HEK293 (cell line): Measurements from ENCODE around the gene VASN.

ENCODE experiments used
- CTCF ChIA-PET: fragments of 350-600 bp; formaldehyde crosslinking; extraction: SDS; loops from one replicate; lab custom pipeline; 2021; ENCODE audit warnings: antibody characterized with exemption; lab: Yijun Ruan, JAX
- POLR2A ChIA-PET: fragments of 300-600 bp; formaldehyde crosslinking; extraction: SDS; loops from one replicate; lab custom pipeline; 2020; ENCODE audit warnings: antibody characterized with exemption, inconsistent platforms; lab: Yijun Ruan, JAX
- H3K27ac ChIP-seq: fragments of 200-500 bp; sonication (Bioruptor generic); 2 replicates; pipeline ENCODE4 v1.5.1; 2014; ENCODE audit warnings: low read depth, low read length, control low read depth, inconsistent platforms; ENCODE audit errors: extremely low read depth
- H3K36me3 ChIP-seq, 2 experiments: fragments of 200-500 bp in 1 of 2; sonication (Bioruptor generic) in 1 of 2; 1 replicate in 1 of 2; 2 replicates in 1 of 2; pipeline ENCODE4 v1.5.1; 2014 to 2017; ENCODE audit warnings: inconsistent platforms in 2 of 2, low read length in 2 of 2; ENCODE audit not compliant: control insufficient read depth in 2 of 2, insufficient read depth in 1 of 2
- H3K4me1 ChIP-seq: fragments of 200-500 bp; sonication (Bioruptor generic); 2 replicates; pipeline ENCODE4 v1.5.1; 2014; ENCODE audit warnings: mild to moderate bottlenecking, low read length, inconsistent platforms; ENCODE audit not compliant: control insufficient read depth, insufficient read depth
- H3K4me3 ChIP-seq: 2 replicates; pipeline ENCODE4 v1.5.1; 2011; ENCODE audit warnings: low read depth, mild to moderate bottlenecking, control low read depth, low read length, moderate library complexity
- H3K9me3 ChIP-seq: fragments of 200-500 bp; sonication (Bioruptor generic); 2 replicates; pipeline ENCODE4 v1.5.1; 2014; ENCODE audit warnings: low read depth, low read length, inconsistent platforms; ENCODE audit not compliant: control insufficient read depth, insufficient read depth
- EGR2 ChIP-seq: fragments of 450-650 bp; formaldehyde crosslinking; IDR thresholded peaks from 2 replicates; pipeline ENCODE4 v1.5.1; 2016; ENCODE audit warnings: low read depth, missing biosample characterization, missing genetic modification characterization
- GLI4 ChIP-seq: fragments of 450-650 bp; formaldehyde crosslinking; IDR thresholded peaks from 2 replicates; pipeline ENCODE4 v1.5.1; 2016; ENCODE audit warnings: missing biosample characterization, missing genetic modification characterization
- GLIS2 ChIP-seq: fragments of 450-650 bp; formaldehyde crosslinking; IDR thresholded peaks from 2 replicates; pipeline ENCODE4 v1.5.1; 2016; ENCODE audit warnings: missing biosample characterization, missing genetic modification characterization
- KLF1 ChIP-seq: fragments of 450-650 bp; formaldehyde crosslinking; IDR thresholded peaks from 2 replicates; pipeline ENCODE4 v1.5.1; 2016; ENCODE audit warnings: missing biosample characterization, missing genetic modification characterization
- KLF17 ChIP-seq: fragments of 450-650 bp; formaldehyde crosslinking; IDR thresholded peaks from 2 replicates; pipeline ENCODE4 v1.5.1; 2016; ENCODE audit warnings: missing biosample characterization, missing genetic modification characterization
- OVOL3 ChIP-seq: fragments of 450-650 bp; formaldehyde crosslinking; IDR thresholded peaks from 2 replicates; pipeline ENCODE4 v1.5.1; 2016; ENCODE audit warnings: missing biosample characterization, missing genetic modification characterization
- REPIN1 ChIP-seq: fragments of 450-650 bp; formaldehyde crosslinking; IDR thresholded peaks from 2 replicates; pipeline ENCODE4 v1.5.1; 2017; ENCODE audit warnings: missing biosample characterization, missing genetic modification characterization, low read depth
- ZBTB6 ChIP-seq: fragments of 450-650 bp; formaldehyde crosslinking; IDR thresholded peaks from 2 replicates; pipeline ENCODE4 v1.5.1; 2017; ENCODE audit warnings: missing biosample characterization, missing genetic modification characterization
- ZBTB7A ChIP-seq: fragments of 450-650 bp; formaldehyde crosslinking; IDR thresholded peaks from 2 replicates; pipeline ENCODE4 v1.5.1; 2016; ENCODE audit warnings: low read depth, missing biosample characterization, missing genetic modification characterization
- ZFHX2 ChIP-seq: fragments of 450-650 bp; formaldehyde crosslinking; conservative IDR thresholded peaks from 2 replicates; pipeline ENCODE4 v1.5.1; 2016; ENCODE audit warnings: missing biosample characterization, missing genetic modification characterization
- ZNF175 ChIP-seq: fragments of 450-650 bp; formaldehyde crosslinking; IDR thresholded peaks from 2 replicates; pipeline ENCODE4 v1.5.1; 2016; ENCODE audit warnings: missing biosample characterization, missing genetic modification characterization
- ZNF18 ChIP-seq: fragments of 450-650 bp; formaldehyde crosslinking; IDR thresholded peaks from 2 replicates; pipeline ENCODE4 v1.5.1; 2016; ENCODE audit warnings: missing biosample characterization, missing genetic modification characterization
- ZNF202 ChIP-seq: fragments of 450-650 bp; formaldehyde crosslinking; IDR thresholded peaks from 2 replicates; pipeline ENCODE4 v1.5.1; 2016; ENCODE audit warnings: missing biosample characterization, missing genetic modification characterization, borderline replicate concordance
- ZNF23 ChIP-seq: fragments of 450-650 bp; formaldehyde crosslinking; IDR thresholded peaks from 2 replicates; pipeline ENCODE4 v1.5.1; 2016; ENCODE audit warnings: missing biosample characterization, missing genetic modification characterization, borderline replicate concordance
- ZNF311 ChIP-seq: fragments of 450-650 bp; formaldehyde crosslinking; IDR thresholded peaks from 2 replicates; pipeline ENCODE4 v1.5.1; 2017; ENCODE audit warnings: missing biosample characterization, missing genetic modification characterization, borderline replicate concordance
- ZNF341 ChIP-seq: fragments of 450-650 bp; formaldehyde crosslinking; IDR thresholded peaks from 2 replicates; pipeline ENCODE4; 2016; ENCODE audit warnings: low read depth, missing biosample characterization, missing genetic modification characterization
- ZNF514 ChIP-seq: fragments of 450-650 bp; formaldehyde crosslinking; IDR thresholded peaks from 2 replicates; pipeline ENCODE4 v1.5.1; 2016; ENCODE audit warnings: missing biosample characterization, missing genetic modification characterization
- ZNF560 ChIP-seq: fragments of 450-650 bp; formaldehyde crosslinking; IDR thresholded peaks from 2 replicates; pipeline ENCODE4 v1.5.1; 2017; ENCODE audit warnings: missing biosample characterization, missing genetic modification characterization, borderline replicate concordance
- ZNF580 ChIP-seq: fragments of 450-650 bp; formaldehyde crosslinking; IDR thresholded peaks from 2 replicates; pipeline ENCODE4 v1.5.1; 2016; ENCODE audit warnings: missing biosample characterization, missing genetic modification characterization
- ZNF639 ChIP-seq: fragments of 450-650 bp; formaldehyde crosslinking; IDR thresholded peaks from 2 replicates; pipeline ENCODE4 v1.5.1; 2016; ENCODE audit warnings: missing biosample characterization, missing genetic modification characterization
- ZNF677 ChIP-seq: fragments of 450-650 bp; IDR thresholded peaks from 2 replicates; pipeline ENCODE4 v1.5.0; 2018; ENCODE audit warnings: missing biosample characterization, mild to moderate bottlenecking, missing genetic modification characterization, moderate library complexity
- ZNF692 ChIP-seq: fragments of 450-650 bp; formaldehyde crosslinking; IDR thresholded peaks from 2 replicates; pipeline ENCODE4 v1.5.1; 2016; ENCODE audit warnings: missing biosample characterization, missing genetic modification characterization
- ZSCAN5A ChIP-seq: fragments of 450-650 bp; formaldehyde crosslinking; IDR thresholded peaks from 2 replicates; pipeline ENCODE4 v1.5.1; 2016; ENCODE audit warnings: missing biosample characterization, missing genetic modification characterization

VASN gene

GRCh38 chr16:4384509-4384942, 12.9 kb downstream of the VASN start:
- no peak overlapping the region for H3K4me3 ChIP-seq
- POLR2A ChIA-PET, result no interaction called here
- TF ChIP-seq EGR2 (tag by site-specific recombination) (peak; percentile 93), KLF1 (tag by site-specific recombination) (peak; percentile 67), OVOL3 (no peak), ZNF311 (no peak), ZFHX2 (tag by site-specific recombination) (peak; percentile 90)
- H3K4me1 ChIP-seq, result no peaks in the 10 kb centered on the region
- H3K27ac ChIP-seq, result no peak overlapping the region
- CTCF ChIA-PET, result no interaction called here
- no peaks in the 10 kb centered on the region for H3K9me3 ChIP-seq
- peaks cover 0 to 51% of the 10 kb centered on the region in 2 experiments; a peak in 1 of 3 replicates for H3K36me3 ChIP-seq

GRCh38 chr16:4385066-4385788, 13.6 kb downstream of the VASN start:
- Histone ChIP-seq H3K4me3 (no peak overlapping the region), H3K27ac (no peak overlapping the region), H3K4me1 (no peaks in the 10 kb centered on the region), H3K36me3 (peaks cover 0 to 58% of the 10 kb centered on the region in 2 experiments; a peak in 1 of 3 replicates), H3K9me3 (no peaks in the 10 kb centered on the region)
- CTCF ChIA-PET, result interaction anchor here (2.3 kb wide), 1 partner anchor 17 kb away, joined by 6 read pairs; no protein-coding TSS in a partner anchor
- no peak for TF ChIP-seq ZNF580 (tag by site-specific recombination)
- TF ChIP-seq ZNF202, result no peak
- TF ChIP-seq ZBTB7A, result no peak
- TF ChIP-seq ZNF18 (tag by site-specific recombination), result peak; percentile 31; the same call in 1 of the 2 replicates
- TF ChIP-seq ZNF560 (tag by site-specific recombination), result no peak
- TF ChIP-seq ZNF677 (tag by site-specific recombination), result no peak
- peak; percentile 64 for TF ChIP-seq KLF1 (tag by site-specific recombination)
- no peak for TF ChIP-seq GLI4 (tag by site-specific recombination)
- TF ChIP-seq ZNF341, result no peak
- 0 out of 2 replicates have a peak, but pooled peaks have one; percentile 30 for TF ChIP-seq GLIS2 (tag by site-specific recombination)
- TF ChIP-seq KLF17 (tag by site-specific recombination), result peak; percentile 21; the same call in 1 of the 2 replicates
- no peak for TF ChIP-seq REPIN1 (tag by site-specific recombination)
- no peak for TF ChIP-seq ZNF175 (tag by site-specific recombination)
- TF ChIP-seq ZSCAN5A, result no peak
- no peak for TF ChIP-seq ZNF23 (tag by site-specific recombination)
- no peak for TF ChIP-seq ZNF514 (tag by site-specific recombination)
- TF ChIP-seq ZBTB6 (tag by site-specific recombination), result no peak
- no peak for TF ChIP-seq ZNF692 (tag by site-specific recombination)
- no peak for TF ChIP-seq ZNF639 (tag by site-specific recombination)
- POLR2A ChIA-PET, result no interaction called here
